ENCODE measurements around the gene DAPP1. TPM values are rescaled to one million over a fixed set of nuclear protein-coding genes. Genes with fewer than 3 reads are reported as not detected.
"Not testable (repeated sequence)": the region's sequence is repeated elsewhere in the genome, so short reads cannot be mapped to it uniquely, and the experiment has no call there.

DAPP1 gene, protein sequence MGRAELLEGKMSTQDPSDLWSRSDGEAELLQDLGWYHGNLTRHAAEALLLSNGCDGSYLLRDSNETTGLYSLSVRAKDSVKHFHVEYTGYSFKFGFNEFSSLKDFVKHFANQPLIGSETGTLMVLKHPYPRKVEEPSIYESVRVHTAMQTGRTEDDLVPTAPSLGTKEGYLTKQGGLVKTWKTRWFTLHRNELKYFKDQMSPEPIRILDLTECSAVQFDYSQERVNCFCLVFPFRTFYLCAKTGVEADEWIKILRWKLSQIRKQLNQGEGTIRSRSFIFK
- not detected in 2 replicates for total RNA-seq

DNA sequence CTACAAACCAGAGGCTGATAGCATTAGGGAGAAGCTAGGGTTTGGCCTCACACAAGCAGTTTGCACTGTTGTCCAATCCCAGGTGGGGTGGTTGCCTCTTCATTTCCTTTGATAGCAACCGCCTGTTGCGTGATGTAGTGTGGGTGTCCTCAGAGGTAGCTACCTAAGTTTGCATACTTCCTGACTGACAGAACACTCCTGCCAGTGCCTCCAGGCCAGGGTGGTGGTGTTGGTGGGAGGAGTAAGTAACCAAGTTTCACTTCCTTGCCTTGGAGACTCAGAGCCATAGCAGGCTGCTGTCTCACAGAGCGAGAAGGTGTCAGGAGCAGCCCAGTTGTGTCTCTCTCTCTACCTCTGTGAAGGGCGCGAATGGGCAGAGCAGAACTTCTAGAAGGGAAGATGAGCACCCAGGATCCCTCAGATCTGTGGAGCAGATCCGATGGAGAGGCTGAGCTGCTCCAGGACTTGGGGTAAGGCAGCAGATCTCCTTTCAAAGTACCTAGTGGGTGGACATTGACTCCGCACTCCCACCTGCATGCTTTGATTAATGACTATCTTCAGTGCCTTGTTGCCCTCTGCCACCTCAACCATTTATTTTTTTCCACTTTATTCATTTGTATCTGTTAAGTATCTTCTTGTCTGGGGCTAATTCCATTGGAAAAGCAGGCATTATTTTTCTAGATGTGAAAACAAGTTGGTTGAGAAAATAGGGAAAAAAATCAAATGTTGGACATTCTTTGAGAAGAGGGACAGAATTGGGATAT lies at the start of gene DAPP1:
Gene DAPP1, plus strand, starts transcription at position 283 of the 764 bp plus-strand sequence. Its CDS starts 87 bp downstream, at position 370.
- DNase-seq (ENCODE audit: low read depth, low spot score): no peak

DNA sequence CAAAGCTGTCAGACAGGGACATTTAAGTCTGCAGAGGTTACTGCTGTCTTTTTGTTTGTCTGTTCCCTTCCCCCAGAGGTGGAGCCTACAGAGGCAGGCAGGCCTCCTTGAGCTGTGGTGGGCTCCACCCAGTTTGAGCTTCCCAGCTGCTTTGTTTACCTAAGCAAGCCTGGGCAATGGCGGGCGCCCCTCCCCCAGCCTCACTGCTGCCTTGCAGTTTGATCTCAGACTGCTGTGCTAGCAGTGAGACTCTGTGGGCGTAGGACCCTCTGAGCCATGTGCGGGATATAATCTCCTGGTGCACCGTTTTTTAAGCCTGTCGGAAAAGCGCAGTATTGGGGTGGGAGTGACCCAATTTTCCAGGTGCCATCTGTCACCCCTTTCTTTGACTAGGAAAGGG lies 45.8 kb upstream of the DAPP1 start:
- DNase-seq (ENCODE audit: low read depth, low spot score): not testable (repeated sequence)

DNA sequence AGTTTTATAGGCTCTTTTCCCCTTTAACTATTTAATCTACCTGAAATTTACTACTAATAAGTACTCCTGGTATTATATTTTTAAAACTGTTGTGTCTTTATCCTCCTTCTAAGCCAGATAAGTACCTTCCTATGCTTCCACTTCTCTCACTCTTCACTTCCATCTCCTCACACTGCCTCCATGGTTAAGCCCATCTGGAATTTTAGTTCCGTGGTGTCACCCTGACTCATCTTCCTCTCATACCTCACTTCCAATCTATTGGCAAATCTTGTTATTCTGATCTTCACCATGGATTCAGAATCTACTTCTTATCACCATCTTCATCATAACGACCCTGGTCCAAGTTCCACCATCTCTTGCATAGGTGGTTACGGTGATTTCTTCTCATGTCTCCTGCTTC lies 32.7 kb upstream of the DAPP1 start:
- DNase-seq (ENCODE audit: low read depth, low spot score): no peak

DNA sequence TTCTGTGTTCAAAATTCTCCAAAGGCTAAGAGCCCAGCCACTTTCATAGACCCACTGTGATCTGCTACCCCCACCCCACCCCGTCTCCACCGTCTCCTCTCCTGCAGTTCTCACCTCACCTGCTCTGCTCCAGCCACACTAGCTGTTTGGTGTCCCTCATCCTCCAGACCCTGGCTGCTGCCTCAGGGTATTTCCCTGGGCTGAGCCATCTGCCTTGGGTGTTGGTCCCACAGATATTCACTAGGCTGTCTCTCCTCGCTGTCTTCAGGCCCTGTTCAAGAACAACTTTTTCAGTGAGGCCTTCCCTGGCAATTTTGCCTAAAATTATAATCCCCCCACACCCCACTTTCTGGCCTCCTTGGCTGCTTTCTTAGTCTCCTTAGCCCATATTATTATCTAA lies 31.8 kb upstream of the DAPP1 start:
- no peak for DNase-seq (ENCODE audit: low read depth, low spot score)

DNA sequence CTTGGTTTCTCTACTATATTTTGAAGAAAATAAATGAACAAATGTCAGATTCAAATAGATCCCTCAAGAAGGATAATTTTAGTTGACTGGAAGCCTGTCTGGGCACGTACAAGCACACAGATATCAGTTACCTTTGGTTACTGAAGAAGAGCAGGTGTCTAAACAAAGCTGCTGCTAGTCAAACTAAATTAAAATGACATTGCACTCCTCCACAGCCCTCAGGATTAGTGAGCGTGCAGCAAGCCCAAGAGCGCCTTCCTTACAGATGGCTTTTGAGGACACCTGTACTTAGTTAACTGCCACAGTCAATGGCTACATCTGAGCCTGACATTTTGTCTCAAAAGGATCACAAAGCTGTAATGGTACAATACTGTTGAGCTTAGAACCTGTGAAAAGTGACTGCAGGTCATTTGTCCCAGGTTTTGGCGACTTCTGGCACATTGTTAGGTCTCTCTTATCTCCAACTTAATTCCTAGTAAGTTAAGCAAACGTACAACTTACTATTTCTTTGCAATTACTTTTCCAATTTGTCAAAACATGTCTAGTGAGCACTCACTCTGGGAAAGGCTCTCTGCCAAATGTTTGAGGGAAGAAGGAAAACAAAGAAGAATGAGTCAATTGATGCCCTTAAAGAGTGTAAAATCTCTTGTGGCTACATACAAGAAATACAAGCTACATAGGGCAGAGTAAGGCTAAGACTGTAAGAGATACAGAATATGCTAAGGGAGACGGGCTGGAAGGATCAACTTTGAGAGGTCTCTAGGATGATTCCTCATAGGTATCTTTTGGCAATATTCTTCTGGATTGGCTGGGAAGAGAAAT lies 25.6 kb upstream of the DAPP1 start:
- DNase-seq (ENCODE audit: low read depth, low spot score): no peak

DNA sequence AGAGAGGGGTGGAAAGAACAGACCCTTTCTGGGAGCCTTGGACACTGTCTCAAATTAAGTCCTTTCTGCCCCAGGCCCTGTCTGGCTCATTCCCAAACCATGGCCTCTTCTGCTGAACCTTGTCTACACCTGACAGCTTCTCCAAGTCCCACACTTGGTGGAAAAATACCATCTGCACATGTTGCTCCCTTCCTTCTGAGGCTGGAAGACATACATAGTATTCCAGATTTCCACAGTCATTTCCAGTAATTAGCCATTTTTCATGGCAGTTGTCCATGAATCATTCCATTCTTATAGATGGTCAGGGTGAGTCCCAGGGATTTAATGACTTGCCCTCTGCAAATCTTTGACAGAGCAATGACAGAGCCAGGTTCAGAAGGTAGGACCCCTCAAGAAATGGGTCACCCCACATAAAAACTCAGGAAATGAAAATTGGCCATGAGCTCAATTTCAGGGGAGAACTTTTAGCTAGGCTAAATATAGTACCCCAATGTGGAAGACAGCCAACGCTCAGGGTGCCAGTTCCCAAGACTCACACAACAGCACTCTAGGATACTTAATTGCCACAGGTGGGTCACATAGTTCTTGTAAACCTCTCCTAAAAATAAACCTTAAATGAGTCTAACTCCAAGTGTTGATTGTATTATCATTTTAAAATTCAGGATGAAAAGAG lies 16.2 kb upstream of the DAPP1 start:
- no peak for DNase-seq (ENCODE audit: low read depth, low spot score)

DNA sequence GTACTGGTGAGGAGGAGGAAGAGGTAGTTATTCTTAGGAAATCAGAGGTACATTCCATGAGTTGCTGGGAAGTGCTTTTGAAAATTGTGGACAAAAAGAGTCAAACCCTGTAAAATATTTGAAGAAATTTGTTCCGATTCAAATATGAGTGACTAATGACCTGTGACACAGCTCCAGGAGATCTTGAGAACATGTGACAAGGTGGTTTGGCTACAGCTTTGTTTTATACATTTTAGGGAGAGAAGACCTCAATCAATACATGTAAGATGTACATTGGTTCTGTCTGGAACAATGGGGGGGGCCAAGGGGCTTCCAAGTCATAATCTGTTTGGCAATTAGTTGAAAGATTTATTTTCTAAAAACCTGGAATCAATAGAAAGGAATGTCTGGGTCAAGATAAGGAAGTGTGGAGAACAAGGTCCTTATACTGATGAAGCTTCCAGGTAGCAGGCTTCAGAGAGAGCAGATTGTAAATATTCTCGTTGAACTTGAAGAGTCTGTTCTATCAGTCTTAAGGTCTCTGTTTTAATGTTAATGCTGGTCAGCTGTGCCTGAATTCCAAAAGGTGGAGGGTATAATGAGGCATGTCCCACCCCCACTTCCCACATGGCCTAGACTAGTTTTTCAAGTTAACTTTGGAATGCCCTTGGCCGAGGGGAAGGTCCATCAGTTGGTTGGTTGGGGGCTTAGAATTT lies 15.5 kb upstream of the DAPP1 start:
- no peak for DNase-seq (ENCODE audit: low read depth, low spot score)

DNA sequence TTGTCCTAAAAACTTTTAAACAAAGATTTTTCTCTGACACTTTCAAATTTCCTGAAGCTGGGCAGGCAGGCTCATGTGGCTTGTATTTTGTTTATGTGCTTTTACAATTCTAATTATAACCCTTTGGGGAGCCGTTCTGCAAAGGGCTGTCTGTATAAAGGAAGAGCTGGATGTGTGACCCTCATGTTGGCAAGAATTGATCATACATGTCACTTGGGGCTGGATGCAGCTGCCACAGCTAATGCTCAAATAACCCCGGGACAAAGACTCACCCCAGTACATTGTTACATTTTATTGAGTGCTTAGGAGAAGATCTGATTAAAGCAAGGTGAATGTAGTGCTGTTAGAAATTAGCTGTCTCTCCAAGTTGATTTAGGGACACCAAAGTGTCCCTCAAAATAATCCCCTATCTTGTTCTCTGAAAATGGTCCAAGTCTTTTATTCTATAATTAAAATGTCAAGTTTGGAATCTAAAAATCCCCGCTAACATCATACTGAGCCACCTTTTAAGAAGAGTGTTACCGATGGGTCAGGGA lies 13.0 kb upstream of the DAPP1 start:
- no peak for DNase-seq (ENCODE audit: low read depth, low spot score)

DNA sequence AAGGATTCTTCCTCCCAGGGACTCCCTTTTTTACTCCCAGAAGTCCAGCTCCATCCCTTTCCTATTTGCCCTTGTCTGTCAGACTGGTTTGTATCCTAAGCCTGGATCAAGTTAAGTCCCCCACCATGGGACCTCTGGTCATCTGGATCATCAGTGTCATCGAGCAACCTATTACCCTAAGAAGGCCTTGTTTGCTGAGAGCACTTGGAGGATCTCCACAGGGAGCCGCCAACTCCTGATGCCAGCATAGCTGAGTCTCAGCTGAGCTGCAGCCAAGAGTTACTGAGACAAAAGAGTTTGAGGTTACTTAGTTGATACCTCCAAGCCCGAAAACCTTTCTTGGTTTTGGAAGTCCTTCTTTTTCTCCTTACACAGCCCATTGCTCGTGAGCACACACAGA lies 10.1 kb upstream of the DAPP1 start:
- no peak for DNase-seq (ENCODE audit: low read depth, low spot score)

DNA sequence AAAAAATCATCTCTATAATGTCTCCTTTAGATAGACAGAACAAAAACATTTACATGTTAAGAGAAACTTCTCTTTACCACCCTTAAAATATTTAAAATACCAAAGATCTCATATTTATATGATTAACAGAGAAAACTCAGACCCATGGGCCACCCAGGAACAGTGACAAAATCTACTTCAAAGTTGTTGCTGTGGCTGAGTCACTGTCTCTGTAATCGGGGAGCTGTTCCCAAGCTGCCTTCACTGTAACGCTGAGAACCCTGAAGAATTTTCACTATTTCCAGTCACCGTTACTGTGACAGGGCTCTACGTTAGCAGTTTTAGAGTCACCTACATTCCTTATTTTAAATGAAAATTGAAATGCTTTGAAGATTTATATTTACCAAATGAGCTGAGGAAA lies 9.0 kb upstream of the DAPP1 start:
- no peak for DNase-seq (ENCODE audit: low read depth, low spot score)

DNA sequence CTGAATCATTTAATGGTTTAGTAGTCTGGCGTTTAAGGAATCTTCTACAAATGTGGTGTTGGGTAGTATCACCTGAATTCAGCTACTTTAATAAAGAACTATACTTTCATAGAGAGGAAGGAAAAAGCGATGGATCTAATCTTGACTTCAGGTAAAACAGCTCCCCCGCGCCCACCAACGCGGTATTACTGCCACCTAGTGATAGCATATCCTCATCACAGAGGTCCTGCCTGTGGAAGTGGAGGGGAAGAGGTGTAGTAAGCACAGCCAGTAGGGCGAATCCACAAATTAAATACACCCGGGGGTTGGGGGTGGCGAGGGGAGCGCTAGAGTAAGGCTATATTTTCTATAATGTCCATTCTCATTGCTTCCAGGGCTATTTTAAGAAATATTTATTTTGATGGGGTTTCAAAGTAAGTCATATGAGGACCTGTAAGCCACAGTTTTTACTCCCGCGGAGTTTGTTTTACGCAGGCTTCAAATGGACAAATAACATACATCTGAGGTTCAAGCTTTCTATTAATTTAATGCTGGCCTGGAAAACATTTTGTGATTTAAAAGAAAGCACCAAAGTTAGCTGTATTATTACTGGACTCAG lies 8.3 kb upstream of the DAPP1 start:
- DNase-seq (ENCODE audit: low read depth, low spot score): no peak

DNA sequence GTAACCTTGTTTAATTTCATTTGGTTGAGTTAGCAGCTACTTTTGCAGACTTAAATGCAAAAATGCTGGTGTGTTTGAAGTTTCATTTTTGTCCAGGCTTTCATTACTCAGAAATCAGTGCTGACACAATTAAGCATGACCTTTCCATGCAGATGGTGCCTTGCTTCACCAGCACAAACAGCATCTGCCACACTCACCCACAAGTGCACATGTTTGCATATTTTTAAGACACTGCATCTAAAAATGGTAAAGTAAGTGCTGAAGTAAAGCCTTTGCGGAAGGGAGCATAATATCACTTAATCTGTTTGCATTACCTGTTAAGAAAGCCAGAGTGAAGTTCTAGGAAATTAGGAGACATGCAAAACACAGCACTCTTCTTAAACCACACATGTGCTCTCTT lies 7.3 kb upstream of the DAPP1 start:
- no peak for DNase-seq (ENCODE audit: low read depth, low spot score)

DNA sequence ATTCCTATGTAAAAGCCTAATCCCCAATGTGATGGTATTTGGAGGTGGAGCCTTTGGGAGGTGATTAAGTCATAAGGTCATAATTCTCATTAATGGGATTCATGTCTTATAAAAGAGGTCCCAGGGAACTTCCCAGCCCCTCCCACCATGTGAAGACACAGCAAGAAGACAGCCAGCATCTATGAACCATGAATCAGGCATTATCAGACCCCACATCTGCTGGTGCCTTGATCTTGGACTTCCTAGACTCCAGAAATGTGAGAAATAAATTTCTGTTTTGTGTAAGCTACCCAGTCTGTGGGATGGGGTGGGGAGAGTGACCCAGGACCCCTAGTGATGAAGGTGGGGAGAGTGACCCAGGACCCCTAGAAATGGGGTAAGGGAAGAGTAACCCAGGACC lies 6.1 kb upstream of the DAPP1 start:
- no peak for DNase-seq (ENCODE audit: low read depth, low spot score)

DNA sequence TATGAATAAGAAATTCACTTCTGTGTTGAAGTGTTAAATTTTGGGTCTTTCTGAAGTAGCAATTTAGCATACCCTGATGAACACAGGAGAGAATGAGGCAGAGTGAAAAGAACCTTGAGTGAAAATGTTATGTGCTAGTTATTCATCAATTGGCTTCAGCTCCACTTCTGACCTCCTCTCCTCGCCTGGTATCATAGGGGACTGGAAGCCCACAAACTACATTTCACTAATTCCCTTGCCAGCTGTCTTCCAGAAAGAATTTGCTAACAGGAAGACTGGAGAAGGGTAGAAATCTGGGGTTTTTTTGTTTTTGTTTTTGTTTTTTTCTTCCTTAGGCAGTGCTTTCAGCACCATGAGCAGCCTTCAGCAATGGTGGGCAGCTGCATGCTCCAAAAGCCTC lies 5.5 kb upstream of the DAPP1 start:
- no peak for DNase-seq (ENCODE audit: low read depth, low spot score)

DNA sequence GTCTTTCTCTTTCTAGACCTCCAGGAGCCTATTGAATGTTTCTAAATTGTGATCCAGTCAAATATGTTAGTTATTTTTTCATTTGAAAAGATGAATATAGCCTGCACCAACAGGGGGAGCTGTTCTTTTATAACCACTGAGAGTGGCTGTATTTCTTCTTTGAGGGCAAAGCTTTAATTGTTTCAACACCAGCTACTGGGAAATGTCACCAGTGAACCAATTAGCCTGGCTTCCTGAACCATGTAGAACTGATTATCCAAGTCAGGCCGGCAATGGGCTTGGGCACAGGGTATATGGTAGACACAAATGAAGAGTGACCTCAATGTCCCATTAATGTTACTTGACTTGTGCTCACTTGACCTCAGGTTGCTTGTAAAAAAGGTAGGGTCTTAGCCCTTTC lies 4.8 kb upstream of the DAPP1 start:
- no peak for DNase-seq (ENCODE audit: low read depth, low spot score)

DNA sequence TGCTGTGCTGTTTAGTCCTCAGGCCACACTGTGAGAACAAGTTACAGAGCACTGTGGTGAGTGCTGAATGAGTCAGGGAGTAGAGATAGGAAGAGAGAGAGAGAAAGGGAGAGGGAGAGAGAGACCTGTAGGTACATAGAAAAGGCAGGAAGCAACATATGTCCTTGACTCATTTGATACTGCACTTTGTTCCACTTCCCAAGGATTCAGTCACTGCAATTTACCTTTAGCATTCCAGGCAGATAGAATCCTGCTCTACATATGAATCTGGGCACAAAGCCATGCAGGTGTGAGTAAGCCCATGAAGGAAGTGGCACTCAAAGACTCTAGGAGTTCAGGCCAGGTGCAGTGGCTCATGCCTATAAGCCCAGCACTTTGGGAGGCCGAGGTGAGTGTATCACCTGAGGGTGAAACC lies 1.0 kb upstream of the DAPP1 start:
- no peak for DNase-seq (ENCODE audit: low read depth, low spot score)

DNA sequence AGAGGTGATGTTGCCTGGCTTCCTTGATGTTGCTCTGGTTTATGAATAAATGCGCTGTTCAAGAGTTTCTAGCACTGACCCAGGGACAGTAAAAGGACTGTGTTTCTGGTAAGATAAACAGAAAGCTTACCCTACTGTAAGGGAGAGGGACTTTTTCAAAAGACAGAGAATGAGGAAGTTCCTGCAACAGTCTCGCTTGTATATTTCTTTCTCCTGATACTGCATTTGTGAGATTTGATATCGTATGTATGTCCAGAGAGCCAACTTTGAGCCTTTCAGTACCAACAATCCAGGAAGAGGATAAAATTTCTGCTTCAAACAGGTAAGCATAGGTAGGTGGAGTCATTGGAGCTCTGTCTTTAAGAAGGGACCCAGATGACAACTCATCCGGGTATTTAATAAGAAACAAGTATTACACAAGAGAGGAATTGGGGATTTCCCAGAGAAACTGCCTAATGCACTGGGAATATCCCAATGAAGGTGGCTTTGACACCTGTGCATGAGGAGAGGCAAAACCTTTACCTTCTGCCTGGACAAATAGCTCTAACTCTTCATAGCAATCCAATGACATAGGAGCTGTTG lies 773 bp downstream of the DAPP1 start:
- no peak for DNase-seq (ENCODE audit: low read depth, low spot score)

DNA sequence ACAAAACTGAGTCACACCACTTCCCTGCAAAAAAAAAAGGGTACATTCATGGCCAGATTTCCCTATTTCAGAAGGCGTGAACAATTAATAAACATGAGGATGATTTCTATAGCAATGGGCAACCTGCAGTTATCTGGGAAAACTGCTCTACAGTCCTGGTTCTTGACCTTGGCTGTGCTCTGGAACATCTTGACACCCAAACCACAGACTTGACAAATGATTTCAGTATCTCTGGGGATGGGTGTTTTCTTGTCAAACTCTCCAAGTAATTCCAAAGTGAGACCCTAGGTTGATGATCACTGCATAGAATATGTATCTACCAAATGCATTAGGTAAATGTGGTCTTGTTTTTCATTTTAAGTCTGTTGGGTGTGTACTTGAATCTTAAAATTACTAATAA lies 2.0 kb downstream of the DAPP1 start:
- DNase-seq (ENCODE audit: low read depth, low spot score): no peak

DNA sequence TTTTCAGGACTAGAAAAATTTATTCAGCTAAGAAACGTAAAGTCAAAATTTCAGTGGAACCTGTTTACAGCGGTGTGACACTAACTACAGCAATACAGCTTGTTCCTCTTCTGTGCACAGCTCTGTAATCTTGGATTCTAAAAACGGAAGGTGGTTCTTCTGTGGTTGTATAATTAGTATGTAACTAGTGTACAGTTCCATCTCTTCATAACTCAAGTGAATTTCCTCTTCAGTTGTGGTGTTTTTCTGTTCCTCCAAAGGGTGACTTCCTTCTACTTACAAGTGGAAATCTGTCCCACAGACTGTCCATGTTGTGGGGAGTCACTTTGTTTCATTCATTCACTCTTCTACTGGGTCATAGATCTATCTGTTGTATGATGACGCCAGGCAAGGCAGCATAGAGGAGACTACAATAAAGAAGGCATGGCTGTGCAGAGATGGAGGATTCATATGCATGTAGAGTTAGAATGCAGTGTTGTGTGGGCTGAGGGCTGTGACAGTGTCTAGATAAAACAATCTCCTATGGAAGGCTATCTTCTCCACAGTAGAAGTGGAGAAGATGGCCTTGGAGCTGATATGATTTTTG lies 5.4 kb downstream of the DAPP1 start:
- DNase-seq (ENCODE audit: low read depth, low spot score): no peak

DNA sequence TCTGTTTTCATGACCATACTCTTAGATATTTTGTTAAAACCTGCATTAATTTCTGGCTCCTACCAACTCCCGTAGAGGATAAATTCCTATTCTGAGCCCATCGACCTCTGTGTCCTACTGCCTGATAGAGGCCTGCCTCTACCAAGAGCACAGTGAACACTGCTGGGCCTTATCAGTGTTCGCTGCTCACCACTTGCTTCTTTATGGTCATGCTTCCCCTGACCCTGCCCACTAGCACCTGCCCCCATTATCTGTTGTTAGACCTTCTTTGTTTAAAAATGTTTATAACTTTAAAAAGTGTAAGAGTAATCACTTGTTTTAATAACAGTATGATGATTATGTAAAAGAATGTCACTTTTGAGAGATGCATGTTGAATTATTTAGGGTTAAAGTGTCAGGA lies 6.1 kb downstream of the DAPP1 start:
- no peak for DNase-seq (ENCODE audit: low read depth, low spot score)
